HG03135 (cell line): ENCODE results near the gene FOXG1.

Experiments
- ATAC-seq: cut with Tn5 transposase; IDR thresholded peaks from one replicate; pipeline ENCODE4 v1.9.1; 2021; ENCODE audit warnings: mild to moderate bottlenecking, moderate library complexity; ENCODE audit not compliant: unreplicated experiment

FOXG1 gene

DNA sequence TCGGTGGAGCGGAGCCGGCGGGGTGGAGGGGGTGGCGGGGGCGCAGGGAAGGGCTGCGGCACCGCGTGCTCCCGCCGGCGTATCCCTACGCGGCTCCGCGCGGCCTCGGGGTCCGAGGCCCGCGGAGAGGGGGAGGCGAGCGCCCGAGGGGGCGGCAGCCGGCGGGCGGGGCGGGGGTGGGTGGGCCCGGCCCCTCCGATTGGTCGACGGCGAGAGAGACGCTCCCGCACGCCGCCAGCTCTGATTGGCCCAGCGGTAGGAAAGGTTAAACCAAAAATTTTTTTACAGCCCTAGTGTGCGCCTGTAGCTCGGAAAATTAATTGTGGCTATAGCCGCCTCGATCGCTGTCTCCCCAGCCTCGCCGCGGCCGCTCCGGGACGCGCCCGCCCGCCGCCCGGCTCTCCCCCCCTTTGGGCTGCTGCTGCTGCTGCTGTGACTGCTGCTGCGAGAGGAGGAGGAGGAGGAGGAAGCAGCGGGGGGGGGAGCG, at the start of gene FOXG1:
FOXG1 (plus strand) TSS at position 319 of the 487 bp plus-strand sequence. CDS start 493 bp downstream, outside the sequence.
- no peak for ATAC-seq

DNA sequence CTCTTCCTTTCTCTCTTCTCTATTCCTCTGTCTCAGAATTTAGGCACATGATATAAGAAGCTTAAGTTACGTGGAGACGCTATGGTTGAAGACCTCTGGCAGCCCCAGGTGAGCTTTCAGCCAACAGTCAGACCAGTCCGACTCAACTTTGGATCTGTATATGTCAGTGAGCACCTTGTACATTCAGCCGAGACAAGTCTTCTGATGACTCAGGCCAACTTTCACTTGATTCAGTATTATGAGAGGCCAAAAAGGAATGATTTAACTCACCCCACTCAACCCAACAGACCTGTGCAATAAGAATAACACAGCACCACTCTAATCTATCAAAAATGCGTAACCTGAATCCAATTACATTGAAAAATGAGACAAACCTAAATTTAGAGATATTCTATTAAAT, 47.5 kb upstream of the FOXG1 start:
- ATAC-seq, result no peak

DNA sequence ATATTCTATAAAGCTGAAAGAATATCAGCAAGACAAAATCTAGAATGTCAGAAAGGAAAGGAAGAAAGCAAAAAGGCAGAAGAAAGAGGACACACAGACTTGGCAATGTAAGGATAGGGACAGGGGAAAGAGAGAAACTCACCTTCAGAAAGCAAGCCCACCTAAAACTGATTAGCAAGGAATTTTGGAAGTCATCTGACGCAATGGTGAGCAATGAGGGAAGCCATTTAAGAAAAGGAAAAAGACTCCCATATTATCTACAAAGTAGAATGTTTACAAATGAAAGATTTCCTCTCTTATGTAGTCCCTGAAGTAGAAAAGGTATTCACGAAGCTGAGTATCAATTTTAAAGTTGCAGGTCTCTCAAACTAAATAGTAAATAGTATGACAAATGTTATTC, 35.2 kb upstream of the FOXG1 start:
- ATAC-seq, result no peak

DNA sequence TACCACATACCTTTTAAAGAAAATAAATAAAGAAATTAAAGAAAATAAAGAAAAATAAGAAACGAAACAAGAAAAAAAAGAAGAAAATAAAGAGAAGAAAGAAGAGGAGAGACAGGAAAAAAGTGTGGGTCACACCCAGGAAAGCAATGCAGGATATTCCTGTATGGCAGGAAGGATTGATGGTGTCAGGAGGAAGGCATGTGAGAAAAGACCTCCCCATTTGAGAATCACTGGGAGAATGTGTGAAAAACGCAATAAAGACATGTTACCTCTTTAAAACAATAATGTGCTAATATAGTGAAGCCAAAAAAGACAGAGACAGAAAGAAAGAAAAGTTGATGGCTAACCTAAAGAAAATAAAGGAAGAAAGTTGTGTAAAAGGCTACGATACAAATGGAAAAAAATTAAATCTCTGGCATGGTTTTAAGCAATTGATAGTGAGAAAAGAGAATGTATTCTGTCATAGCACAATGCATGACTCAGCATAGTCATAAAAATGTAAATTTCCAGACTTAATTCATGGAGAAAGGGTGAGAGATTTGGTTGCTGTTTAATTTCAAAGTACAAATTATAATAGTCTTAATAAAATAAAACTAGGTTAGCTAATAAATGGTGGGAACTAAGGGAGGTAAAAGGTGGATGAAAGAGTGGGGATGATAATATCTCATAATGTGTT, 24.3 kb upstream of the FOXG1 start:
- no peak for ATAC-seq

DNA sequence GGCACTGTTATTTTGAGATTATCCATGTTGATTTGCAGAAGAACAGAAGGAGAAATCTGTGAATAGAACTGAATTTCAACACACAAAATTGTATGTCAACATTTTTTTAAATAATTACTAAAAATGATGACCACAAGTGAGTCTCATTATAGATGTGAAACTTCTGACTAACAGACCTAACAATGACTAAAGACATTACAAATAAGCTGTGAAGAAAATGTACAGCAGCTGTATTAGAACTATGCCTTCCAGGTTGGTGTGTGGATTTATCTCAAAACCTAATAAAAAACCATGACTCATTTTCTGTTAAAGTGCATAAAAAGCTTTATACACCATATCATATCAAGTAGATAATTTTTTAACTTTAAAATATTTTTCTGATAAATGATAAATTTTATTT, 22.5 kb upstream of the FOXG1 start:
- ATAC-seq, result no peak

DNA sequence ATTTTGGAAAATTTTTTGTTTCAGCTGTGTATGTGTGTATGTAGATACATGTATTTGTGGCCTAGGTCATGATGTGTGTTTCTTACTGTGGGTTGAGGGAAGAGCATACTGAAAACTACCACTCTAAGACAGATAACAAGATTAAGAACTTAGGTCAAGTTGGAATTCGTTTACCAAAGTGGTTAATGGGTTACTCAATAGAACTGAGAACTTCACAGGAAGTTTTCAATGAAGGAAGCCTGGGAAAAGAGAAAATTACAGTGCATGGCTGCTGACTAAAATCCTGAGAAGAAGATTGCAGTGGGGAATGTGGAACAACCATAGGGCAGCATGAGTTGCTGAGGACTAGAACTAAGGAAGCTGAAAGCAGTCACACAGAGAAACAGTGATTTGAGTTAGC, 21.4 kb upstream of the FOXG1 start:
- no peak for ATAC-seq

DNA sequence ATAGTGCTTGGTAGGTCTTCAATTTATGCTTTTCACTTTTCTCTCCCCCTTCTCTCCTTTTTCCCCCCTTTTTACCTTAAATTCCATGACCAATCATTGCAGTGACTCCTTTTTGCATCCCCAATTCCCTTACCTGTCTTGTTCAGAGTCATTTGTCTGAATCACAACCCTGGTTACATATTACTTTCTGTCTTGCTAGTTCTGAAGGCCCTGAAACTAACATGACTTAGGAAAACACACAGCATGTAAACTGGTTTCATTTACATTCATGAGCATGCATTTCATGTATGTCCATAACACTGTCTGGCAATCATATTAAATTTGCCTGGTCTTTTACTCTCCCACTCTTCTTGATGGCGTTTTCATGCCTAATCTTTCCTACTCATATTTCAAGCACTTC, 20.3 kb upstream of the FOXG1 start:
- no peak for ATAC-seq

DNA sequence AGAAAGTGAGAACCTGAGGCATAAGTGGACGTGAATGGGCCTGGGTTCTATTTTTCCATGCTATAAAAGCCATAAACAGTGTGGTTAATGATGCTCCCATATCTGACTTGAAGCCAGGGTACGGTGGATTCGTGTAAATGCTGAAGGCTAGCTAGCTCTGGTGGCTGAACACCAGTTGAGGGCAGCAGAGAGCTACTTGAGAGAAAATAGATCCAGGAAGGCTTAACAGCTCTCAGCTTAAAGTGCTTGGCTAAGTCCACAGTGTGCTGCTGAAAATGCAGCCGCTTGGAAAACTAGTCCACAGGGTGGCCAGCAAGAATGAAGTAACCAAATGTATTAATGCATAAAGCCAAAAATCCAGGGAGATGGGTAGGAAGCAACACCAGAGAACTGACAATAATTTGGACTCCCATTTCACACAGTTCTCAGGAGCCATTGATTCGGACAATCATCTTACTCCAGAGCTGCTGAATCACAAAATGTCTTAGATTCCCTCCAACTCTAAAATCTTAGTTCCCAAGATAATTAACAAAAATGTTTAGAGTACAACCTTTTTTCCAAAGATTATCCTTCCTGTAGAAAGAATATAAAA, 15.0 kb upstream of the FOXG1 start:
- ATAC-seq, result no peak

DNA sequence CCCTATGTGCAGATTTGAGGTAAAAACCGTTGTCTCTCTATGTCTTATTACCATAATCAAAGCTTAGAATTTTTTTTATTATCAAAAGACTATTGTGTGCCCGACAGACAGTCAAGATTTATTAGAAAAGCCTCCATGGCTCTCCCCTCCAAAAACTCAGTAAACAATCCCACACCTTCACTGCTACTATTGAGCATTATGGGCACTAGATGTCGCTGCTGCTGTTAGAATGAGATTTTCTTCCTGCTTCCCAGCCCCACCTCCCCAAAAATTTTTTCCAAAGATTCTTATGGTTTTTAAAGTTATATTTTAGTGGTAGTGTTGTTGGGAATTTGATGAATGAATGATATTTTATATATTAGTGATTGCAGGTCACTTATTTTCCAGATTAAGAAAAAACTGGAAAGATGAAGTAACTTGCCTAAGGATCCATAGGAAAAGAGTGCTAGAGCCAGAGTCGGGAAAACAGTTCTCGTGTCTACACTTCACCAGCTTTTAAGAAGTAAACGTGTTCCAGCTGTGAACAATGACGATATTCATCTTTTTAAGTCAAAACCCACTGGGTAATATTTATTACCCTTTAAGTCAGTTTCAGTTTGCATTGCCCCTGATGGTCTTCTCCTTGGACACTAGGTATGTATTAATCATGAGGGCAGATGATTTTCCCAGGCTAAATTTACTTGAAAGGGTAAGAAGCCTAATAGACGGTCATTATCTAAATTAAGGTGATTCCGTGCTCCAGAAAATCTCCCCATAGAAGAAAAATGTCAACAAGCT, 12.2 kb upstream of the FOXG1 start:
- ATAC-seq, result no peak

DNA sequence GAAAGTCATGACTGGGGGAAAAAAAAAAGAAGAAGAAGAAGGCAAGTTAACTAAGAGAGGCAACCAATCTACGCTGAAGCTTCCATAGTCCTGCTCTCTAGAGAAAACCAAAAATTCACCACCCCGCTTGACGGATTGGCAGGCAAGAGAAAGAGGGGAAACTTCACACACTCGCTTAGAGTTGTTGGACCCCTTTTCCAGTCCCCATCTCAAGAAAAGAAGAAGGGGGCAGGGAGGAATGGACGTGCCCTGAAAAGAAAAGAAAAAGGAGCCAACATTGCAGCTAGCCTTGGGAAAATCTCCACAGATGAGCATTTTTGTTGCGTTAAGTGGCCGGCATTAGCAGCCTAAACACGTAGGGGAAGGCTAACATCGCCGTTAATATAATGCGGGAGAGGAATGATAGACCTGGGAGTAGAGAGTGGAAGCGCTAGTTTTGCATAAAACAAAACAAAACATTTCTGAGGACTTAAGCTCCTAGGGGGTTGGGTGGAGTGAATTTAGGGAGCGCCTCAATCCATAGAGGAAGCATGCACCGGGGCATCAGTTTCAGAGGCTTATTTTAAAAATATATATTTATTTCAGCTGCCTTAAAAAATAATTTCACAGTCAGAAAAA, 11.3 kb upstream of the FOXG1 start:
- ATAC-seq, result no peak

DNA sequence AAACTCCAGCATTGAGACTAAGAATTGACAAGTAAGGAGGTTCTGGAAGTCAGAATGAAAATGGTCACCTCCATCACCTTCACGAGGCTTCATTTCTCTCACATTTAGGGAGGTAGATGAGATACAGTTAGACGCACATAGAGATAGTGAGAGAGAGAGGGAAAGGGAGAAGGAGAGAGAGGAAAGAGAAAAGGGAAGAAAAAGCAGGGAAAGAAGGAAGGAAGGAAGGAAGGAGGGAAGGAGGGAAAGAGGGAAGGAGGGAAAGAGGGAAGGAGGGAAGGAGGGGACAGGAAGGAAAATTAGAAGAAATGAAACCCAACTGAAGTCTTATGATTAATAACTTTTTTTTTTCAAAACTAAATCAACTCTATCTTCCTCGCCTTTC, 10.7 kb upstream of the FOXG1 start:
- ATAC-seq, result no peak

DNA sequence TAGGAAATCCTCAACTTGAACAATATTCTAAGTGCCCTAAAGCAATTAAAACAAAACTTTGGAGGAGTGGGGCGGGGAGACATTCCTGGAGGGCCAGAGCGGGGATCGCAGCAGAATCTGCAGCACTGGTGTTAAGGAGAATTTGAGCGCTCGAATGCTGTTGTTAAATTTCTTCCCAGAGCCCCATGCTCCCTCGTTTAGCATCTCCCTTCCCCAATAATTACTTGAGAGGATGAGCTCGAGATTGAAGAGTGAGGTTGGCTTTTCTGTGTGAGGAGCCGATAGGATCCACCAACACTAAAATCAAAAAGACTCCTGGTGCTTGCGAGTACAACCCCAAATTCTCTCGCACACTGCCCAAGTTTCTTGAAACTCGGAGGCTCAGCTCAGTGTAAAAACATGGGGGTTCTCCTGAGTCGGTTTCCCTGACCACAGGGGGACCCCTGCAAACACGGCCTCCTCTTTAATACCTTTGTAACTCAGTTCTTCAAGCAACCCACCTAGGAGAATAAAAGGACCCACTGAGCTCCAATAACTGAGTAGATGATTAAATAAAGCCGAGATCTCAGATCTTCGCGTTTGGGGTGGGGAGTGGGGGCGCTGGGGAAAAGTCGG, 10.2 kb upstream of the FOXG1 start:
- ATAC-seq, result no peak

DNA sequence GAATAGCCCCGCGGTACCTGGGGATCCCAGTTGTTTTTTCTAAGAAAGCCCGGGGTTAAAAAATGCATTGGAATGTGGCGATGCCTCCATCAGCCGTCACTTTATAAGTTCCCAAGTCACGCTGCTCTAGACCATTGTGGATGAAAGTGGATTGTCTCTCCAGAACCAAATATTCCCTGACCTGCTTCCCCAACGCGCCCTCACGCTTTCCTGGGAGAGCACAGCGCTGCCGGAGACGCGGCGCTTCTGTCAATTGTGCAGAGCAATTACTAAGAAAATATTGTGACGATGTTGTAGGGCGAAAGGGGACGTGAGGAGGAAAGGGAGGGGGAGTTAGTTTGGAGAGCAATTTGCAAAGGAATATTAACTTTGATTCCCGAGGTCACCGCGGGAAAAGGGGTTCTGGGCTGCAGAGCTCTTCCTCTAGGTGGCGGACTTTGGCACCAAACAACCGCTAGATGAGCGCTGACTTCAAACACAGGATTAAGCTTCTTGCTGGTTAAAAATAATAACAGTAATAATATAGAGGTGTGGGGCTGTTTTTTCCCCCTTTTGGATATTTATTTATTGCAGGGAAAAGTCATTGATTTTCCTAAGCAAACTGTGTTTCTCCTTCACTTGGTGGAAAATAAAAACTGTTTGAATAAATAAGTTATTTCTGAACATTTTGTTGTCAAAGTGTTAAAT, 9.6 kb upstream of the FOXG1 start:
- no peak for ATAC-seq

DNA sequence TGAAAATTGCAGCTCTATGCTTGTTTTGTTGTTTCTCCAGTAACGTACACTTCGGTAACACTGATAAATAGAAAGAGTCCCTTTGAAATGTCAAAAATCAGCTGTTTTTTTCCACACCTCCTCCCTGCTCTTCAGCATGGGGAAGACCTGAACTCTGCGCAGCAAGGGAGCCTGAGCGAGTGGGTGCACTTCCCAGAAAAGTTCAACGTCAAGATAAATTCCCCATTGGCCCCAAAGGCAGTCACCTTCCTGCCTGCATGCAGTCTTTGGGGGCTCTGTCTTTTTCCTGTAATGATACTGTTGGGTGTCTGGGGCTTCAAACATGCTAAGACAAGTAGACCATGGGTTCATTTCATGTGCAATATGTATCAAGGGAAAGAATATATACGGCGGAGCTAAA, 8.8 kb upstream of the FOXG1 start:
- ATAC-seq, result no peak

DNA sequence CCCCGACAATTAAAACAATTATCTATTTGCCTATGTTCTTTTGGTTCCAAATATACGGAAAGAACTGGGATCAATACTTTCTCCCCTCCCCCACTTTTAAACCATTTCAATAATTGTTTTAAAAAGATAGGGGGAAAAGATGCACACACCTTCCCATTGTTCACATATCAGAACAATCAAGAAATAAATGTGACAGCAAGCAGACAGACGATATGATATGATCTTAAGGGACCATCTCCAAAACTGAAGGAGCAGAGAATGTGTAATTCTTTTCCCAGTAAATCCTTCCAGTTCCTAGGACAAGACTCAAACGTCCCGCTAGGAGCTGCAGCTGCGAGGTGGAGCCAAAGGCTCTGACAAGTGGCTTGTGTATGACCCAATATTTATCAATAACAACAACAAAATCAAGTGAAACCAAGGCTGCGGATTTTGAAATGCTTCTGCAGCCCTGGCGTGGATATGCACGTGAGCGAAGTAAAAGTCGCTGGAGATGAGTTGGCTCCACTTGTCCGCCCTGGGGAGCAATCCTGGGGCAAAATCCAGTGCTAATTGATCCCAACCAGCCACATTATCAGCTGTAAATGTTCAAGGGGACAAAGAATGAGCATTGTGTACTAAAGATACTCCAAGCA, 8.2 kb upstream of the FOXG1 start:
- ATAC-seq, result no peak

DNA sequence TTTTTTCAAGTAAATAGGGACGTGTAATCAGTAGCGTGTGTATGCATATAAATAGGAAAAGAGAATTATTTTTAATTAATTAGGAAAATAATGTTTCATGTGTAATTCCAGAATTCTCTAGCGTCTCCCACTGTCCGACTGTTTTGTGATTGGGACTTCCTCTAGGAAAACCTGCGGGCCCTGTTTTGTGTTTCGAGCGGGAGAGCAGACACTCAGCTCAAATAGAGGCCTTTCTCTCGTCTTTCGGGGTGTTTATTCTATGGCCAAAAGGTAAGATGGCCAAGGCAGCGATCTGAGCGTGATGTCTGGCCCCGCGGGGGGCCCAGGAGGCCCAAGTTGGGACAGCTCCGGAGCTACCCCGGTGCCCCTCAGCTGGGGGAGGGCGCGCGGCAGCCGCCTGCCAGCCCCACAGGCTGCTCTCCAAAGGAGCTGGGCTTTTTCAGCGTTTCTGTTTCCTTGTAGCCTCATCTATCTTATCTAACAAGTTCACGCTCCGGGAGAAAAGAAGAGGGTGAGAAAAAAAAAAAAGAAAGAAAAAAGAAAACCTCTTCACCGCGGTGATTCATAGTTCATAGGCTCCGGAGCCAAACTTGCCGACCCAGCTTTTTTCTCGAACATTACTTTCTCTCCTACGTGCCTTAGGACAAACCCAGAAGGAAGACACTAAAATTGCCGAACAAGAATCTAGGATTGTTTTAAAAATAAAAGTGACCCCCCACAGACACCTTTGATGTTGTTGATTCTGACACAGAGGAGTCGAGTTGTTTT, 7.5 kb upstream of the FOXG1 start:
- no peak for ATAC-seq

DNA sequence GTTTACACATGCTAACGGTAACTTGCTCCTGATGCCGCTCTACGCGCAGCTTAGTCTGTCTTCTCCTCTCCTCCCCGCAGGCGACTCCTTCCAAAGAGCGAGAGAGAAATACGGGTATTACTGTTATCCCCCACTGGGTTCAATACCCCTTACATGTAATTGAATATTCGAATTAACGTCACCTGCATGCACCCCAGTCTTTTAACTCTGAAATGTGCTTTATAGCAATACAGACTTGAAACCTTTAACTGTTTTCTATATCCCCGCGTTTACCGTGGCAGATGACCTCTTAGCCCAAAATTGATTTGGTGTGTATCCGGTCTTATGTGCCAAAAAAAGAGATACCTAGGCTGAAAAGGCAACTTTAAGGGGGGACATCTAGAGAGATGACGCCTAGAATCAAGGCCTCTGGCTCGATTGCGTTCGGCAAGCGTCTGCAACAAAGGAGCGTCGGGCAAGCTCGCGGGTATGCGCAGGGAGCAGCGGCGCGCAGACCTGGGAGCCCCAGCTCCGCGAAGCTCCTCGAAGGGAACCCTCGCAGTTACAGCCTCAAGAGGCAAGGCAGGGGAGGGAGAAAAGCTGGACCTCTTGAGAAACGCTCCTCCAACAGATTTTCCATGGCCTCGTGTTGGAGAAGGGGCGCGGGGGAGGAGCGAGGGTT, 6.8 kb upstream of the FOXG1 start:
- no peak for ATAC-seq

DNA sequence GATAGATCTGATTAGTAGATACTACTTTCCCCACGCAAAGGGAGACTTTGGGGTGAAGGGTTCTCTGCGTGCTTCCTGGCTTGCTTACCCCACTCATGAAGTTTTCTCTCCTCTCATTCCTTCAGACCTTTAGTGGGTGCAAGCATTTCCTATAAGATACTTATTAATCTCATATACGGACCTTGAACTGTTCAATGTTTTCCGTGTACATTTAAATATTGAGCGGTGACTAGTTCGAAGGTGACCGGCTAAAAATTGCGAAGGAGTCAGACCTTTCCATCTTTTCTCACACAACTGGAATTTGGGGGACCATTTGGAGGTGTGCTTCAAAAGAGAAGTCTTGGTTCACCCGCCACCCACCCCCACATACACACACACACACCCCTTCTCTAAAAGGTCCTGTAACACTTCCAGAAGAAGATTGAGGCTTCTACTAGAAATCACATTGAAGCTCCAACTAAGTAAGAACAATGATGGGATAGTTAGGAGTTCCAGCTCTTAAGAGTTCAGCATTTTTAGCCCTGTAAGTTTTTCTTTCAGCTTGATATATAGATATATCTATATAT, 6.1 kb upstream of the FOXG1 start:
- ATAC-seq, result no peak
